A204.1 (cell line): ENCODE measurements around the gene CHTF8.
"Not testable (repeated sequence)": the region's sequence is repeated elsewhere in the genome, so short reads cannot be mapped to it uniquely, and the experiment has no call there.

ENCODE experiments used
- FAIRE-seq: peaks from 2 replicates; lab custom pipeline; 2012; peaks lifted over from hg19 to GRCh38; lab: Jason Lieb, UNC

Gene CHTF8

DNA sequence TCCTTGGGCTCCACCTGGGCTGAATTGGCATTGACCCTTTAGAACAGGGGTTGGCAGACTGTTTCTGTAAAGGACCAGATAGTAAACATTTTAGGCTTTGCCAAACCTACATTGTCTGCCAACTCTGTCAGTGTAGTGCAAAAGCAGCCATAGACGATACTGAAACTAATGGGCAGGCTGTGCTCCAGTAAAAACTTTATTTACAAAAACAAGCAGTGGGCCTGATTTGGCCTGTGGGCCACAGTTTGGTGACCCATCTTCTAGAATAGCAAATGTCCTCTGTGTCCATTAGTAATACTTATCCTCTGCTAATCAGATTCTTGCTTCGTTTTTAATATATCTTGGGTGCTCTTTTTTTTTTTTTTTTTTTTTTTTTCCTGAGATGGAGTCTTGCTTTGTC lies 6.2 kb upstream of the CHTF8 start:
- FAIRE-seq: no peak

DNA sequence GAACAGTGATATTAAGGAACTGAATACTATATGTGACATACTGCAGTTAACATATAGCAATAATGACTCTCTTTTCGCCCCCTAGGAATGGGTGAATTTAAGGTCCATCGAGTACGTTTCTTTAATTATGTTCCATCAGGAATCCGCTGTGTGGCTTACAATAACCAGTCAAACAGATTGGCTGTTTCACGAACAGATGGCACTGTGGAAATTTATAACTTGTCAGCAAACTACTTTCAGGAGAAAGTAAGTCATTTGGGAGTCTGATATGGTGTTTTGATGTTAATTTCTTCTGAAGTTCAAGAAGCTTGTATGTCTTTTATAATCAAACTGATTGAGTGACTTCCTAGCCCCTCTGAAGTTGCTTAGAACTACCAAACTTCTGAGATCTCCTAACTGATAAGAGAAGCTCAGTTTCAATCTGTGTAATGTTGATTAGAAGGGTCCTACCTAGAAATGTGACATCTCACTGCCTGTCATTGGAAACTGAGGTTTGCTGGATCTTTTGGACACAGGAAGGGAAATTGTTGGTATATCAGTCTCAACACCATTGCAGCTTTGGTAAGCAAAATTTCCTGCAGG lies 1.1 kb upstream of the CHTF8 start:
- no peak for FAIRE-seq

GRCh38 chr16:69131839-69132423 lies 457 bp downstream of the CHTF8 start:
- FAIRE-seq: no peak

GRCh38 chr16:69131167-69131838 lies 1.1 kb downstream of the CHTF8 start:
- no peak for FAIRE-seq

- no peak for FAIRE-seq
Measured at GRCh38 chr16:69130461-69130860, 1.9 kb downstream of the CHTF8 start.

DNA sequence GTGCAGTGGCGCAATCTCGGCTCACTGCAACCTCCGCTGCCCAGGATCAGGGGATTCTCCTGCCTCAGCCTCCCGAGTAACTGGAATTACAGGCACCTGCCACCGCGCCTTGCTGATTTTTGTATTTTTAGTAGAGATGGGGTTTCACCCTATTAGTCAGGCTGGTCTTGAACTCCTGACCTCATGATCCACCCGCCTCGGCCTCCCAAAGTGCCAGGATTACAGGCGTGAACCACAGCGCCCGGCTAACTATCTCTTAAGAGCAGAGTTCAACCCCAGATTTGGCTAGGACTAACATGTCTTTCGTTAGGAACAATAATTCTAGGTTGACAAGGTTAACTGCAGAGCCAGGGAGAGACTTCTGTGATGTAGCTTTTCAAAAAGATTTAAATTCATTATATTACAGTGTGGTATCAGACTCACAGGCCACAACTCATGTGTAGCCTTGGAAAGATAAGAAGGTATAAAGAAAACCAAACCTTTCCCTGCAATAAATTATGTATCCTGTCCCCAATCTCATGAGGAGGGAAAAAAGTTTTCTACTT lies 4.3 kb downstream of the CHTF8 start:
- FAIRE-seq: no peak

DNA sequence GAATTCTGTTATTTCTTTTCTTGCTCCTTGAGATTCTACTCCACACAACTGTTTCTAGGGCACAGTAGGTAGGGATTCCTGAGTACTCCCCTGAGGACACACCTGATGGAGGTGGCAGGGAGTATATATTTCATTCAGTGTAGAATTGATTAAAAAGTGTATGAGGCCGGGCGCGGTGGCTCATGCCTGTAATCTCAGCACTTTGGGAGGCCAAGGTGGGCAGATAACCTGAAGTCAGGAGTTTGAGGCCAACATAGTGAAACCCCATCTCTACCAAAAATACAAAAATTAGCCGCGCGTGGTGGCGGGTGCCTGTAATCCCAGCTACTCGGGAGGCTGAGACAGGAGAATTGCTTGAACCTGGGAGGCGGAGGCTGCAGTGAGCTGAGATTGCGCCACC lies 5.6 kb downstream of the CHTF8 start:
- not testable (repeated sequence) for FAIRE-seq

GRCh38 chr16:69126221-69126620 lies 6.2 kb downstream of the CHTF8 start:
- FAIRE-seq: no peak

DNA sequence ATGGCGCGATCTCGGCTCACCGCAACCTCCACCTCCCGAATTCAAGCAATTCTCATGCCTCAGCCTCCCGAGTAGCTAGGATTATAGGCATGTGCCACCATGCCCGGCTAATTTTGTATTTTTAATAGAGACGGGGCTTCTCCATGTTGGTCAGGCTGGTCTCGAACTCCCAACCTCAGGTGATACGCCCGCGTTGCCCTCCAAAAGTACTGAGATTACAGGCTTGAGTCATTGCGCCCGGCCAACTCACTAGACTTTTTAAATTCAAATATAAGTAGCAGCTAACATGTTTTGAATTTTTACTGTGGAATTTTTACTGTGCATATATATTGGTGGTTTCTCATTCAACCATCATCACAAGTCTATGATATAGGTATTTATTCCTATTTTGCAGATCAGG lies 7.4 kb downstream of the CHTF8 start:
- FAIRE-seq: not testable (repeated sequence)

DNA sequence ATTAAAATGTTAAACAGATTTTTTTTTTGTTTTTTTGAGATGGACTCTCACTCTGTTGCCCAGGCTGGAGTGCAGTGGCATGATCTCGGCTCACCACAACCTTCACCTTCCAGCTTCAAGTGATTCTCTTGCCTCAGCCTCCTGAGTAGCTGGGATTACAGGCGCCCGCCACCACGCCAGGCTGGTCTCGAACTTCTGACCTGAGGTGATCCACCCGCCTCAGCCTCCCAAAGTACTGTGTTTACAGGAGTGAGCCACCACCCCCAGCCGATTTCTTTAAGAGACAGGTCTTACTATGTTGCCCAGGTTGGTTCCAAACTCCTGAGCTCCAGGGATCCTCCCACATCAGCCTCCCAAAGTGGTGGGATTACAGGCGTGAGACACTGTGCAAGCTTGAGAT lies 8.0 kb downstream of the CHTF8 start:
- FAIRE-seq: not testable (repeated sequence)

DNA sequence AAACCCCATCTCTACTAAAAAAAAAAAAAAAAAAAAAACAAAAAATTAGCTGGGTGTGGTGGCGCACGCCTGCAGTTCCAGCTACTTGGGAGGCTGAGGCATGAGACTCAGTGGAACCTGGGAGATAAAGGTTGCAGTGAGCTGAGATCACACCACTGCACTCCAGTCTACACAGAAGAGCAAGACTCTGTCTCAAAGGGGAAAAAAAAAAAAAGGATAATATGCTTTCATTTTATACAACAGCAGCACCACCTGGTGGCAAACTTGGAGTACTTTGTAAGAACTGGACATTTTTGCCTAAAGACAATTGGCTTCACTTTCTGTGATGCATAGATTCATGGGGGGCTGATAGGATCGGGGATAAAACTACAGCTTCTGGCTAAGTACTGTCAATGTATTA lies 8.5 kb downstream of the CHTF8 start:
- peak; percentile 86 for FAIRE-seq

GRCh38 chr16:69120096-69120664 lies 12.2 kb downstream of the CHTF8 start:
- no peak for FAIRE-seq

- no peak for FAIRE-seq
Measured at GRCh38 chr16:69119536-69119935, 12.9 kb downstream of the CHTF8 start.

DNA sequence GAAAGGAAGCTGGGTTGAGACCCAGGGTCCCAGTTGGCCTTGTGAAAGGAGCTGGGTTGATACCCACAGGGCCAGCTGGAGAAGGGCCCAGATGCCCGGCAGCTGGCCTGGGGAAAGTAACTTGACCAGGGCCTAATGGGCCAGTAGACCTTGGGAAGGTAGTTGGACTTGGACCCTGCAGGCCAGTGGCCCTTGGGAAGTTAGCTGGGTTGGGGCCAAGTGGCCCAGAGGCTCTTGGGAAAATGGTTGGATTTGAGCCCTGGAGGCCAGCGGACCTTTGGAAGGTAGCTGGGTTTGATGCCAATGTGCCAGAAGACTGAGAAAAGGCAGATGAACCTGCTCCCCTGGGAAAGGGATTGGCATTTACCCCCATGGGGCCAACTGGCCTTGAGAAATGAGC lies 13.4 kb downstream of the CHTF8 start:
- no peak for FAIRE-seq

GRCh38 chr16:69118468-69118867 lies 13.9 kb downstream of the CHTF8 start:
- FAIRE-seq: no peak

- FAIRE-seq: no peak
Measured at GRCh38 chr16:69116906-69117305, 15.5 kb downstream of the CHTF8 start.

- FAIRE-seq: no peak
Measured at GRCh38 chr16:69116256-69116875, 16.0 kb downstream of the CHTF8 start.

DNA sequence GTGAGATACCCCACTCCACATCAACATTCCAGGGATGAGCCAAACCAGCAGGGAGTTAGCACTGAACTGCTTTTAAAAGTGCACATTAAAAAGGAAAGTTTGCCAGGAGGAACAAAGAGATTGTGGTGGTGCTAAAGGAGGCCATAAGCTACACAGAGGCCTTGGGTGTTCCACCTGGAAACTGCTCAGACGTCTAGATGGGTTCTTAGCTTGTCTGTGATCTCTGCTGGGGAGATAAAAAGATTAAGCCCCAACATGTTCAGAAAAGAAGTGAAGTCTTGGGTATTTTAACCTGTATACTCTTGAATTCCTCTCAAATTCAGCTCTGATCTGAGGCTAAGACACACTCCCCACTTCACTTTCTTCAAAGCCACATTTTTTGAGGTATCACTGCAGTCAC lies 16.6 kb downstream of the CHTF8 start:
- no peak for FAIRE-seq

- no peak for FAIRE-seq
Measured at GRCh38 chr16:69115361-69115760, 17.0 kb downstream of the CHTF8 start.

DNA sequence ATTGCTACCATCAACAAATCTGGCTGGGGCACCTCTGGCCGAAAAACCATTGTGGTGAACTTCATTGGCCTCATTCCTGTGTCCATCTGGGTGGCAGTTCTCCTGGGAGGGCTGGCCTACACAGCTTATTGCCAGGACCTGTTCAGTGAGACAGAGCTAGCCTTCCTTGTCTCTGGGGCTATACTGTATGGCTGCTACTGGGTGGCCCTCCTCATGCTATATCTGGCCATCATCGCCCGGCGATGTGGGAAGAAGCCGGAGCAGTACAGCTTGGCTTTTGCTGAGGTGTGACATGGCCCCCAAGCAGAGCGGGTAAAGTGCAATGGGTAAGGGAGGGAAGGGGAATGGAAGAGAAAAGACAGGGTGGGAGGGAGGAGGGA lies 17.4 kb downstream of the CHTF8 start:
- no peak for FAIRE-seq

- no peak for FAIRE-seq
Measured at GRCh38 chr16:69114346-69114975, 17.9 kb downstream of the CHTF8 start.

- FAIRE-seq: no peak
Measured at GRCh38 chr16:69113216-69113615, 19.2 kb downstream of the CHTF8 start.
